T-helper 2 cell treated with Interferon-gamma antibody and Interleukin-4, amounts not matched to agents 100 ng/mL and 5 ng/mL, for 36 hours (primary cell): ENCODE results near the gene INF2. TPM values are rescaled to one million over a fixed set of nuclear protein-coding genes. Genes with fewer than 3 reads are reported as not detected.
"Not testable (repeated sequence)": the region's sequence is repeated elsewhere in the genome, so short reads cannot be mapped to it uniquely, and the experiment has no call there.

Experiments
- intact Hi-C: fragments of 100-400 bp; cut with micrococcal nuclease; formaldehyde crosslinking; loops from one replicate; pipeline ENCODE4 v1.15.1; 2023
- total RNA-seq: library from RNA; stranded (reverse); gene quantifications from 2 replicates; pipeline ENCODE4 v1.2.3, GENCODE V29; 2022

INF2 gene
- total RNA-seq, result 157 and 169 TPM in 2 replicates

- intact Hi-C loops, result no loop called here
Measured at GRCh38 chr14:104689109-104689880, at the start of gene INF2. Gene INF2, plus strand, starts transcription at chr14:104689618. Its CDS starts 11,748 bp downstream, at chr14:104701366.

- intact Hi-C loops, result loop anchor here (5.0 kb wide), 1 partner anchor 503 kb away; the partner anchor contains the start of gene KIF26A
Measured at GRCh38 chr14:104639885-104640548, 49.4 kb upstream of the INF2 start.

- intact Hi-C loops, result loop anchor here (5.0 kb wide), 1 partner anchor 503 kb away; the partner anchor contains the start of gene KIF26A
Measured at GRCh38 chr14:104640681-104641080, 48.7 kb upstream of the INF2 start.

- intact Hi-C loops, result loop anchor here (5.0 kb wide), 1 partner anchor 505 kb away; the partner anchor contains the start of gene KIF26A
Measured at GRCh38 chr14:104641753-104642539, 47.5 kb upstream of the INF2 start.

- intact Hi-C loops, result loop anchor here (5.0 kb wide), 1 partner anchor 505 kb away; the partner anchor contains the start of gene KIF26A
Measured at GRCh38 chr14:104642540-104642868, 46.9 kb upstream of the INF2 start.

- intact Hi-C loops, result loop anchor here (5.0 kb wide), 1 partner anchor 506 kb away; the partner anchor contains the start of gene KIF26A
Measured at GRCh38 chr14:104643306-104643705, 46.1 kb upstream of the INF2 start.

- intact Hi-C loops, result loop anchor here (5.0 kb wide), 1 partner anchor 507 kb away; the partner anchor contains the start of gene KIF26A
Measured at GRCh38 chr14:104644091-104644635, 45.3 kb upstream of the INF2 start.

- intact Hi-C loops, result loop anchor here (5.0 kb wide), 1 partner anchor 508 kb away; the partner anchor contains the start of gene KIF26A
Measured at GRCh38 chr14:104644656-104645378, 44.6 kb upstream of the INF2 start.

- intact Hi-C loops, result no loop called here
Measured at GRCh38 chr14:104647467-104648043, 41.9 kb upstream of the INF2 start.

GRCh38 chr14:104650057-104650980 lies 39.1 kb upstream of the INF2 start:
- intact Hi-C loops, result loop anchor here (1.0 kb wide), 1 partner anchor 58 kb away; no protein-coding TSS in a partner anchor

GRCh38 chr14:104650981-104651875 lies 38.2 kb upstream of the INF2 start:
- intact Hi-C loops, result loop anchor here (1.0 kb wide), 1 partner anchor 57 kb away; no protein-coding TSS in a partner anchor

- intact Hi-C loops, result no loop called here
Measured at GRCh38 chr14:104651876-104652260, 37.5 kb upstream of the INF2 start.

GRCh38 chr14:104652386-104652785 lies 37.0 kb upstream of the INF2 start:
- intact Hi-C loops, result no loop called here

GRCh38 chr14:104653130-104653920 lies 36.1 kb upstream of the INF2 start:
- intact Hi-C loops, result not testable (repeated sequence)

GRCh38 chr14:104654119-104654518 lies 35.3 kb upstream of the INF2 start:
- intact Hi-C loops, result no loop called here

GRCh38 chr14:104655128-104655848 lies 34.1 kb upstream of the INF2 start:
- intact Hi-C loops, result no loop called here
